ENCODE measurements around the gene SAMM50. TPM values are rescaled to one million over a fixed set of nuclear protein-coding genes. Genes with fewer than 3 reads are reported as not detected.
A peak's percentile ranks its signal among the peaks of the same experiment; 100 is the strongest.

The SAMM50 gene
- total RNA-seq, 2 donors from 2014 or later = 10.2 to 20.2 TPM

- DNase-seq = peak; percentile 26 to 62 (median 42)
- intact Hi-C loops (cut with DNase I) = loop anchor here (5.0 kb wide), 1 partner anchor 634 kb away; no protein-coding TSS in a partner anchor
- Histone ChIP-seq H3K27ac (no peak overlapping the region), H3K9me3 (no peaks in the 10 kb centered on the region), H3K27me3 (no peaks in the 10 kb centered on the region), H3K36me3 (replicated peaks in 1 of 2; ENCODE audit: insufficient read depth in 1 of 2, low read depth in 2 of 2) (peaks cover 0 to 16% of the 10 kb centered on the region in 2 donors), H3K4me1 (no peaks in the 10 kb centered on the region), H3K4me3 (no peak overlapping the region)
- peak; percentile 58 for ATAC-seq
- WGBS, 2 donors = 40 to 46% methylated on average over 19 to 20 of the region's 20 CpGs
- TF ChIP-seq CTCF (IDR thresholded peaks at IDR 0.05) (peak; percentile 65 to 94 (median 76)), POLR2A (IDR thresholded peaks at IDR 0.05) (no peak)
Observed at GRCh38 chr22:43993072-43993760, 38.0 kb downstream of the SAMM50 start.

GRCh38 chr22:43994006-43994405 is 38.8 kb downstream of the SAMM50 start:
- no peak for ATAC-seq
- H3K27ac ChIP-seq = no peak overlapping the region
- H3K9me3 ChIP-seq = no peaks in the 10 kb centered on the region
- TF ChIP-seq CTCF (IDR thresholded peaks at IDR 0.05) (no peak), POLR2A (IDR thresholded peaks at IDR 0.05) (no peak)
- 74 to 90% methylated on average over 3 to 11 of the region's 11 CpGs for WGBS, 2 donors
- H3K4me1 ChIP-seq = no peaks in the 10 kb centered on the region
- H3K27me3 ChIP-seq = no peaks in the 10 kb centered on the region
- peaks cover 0 to 16% of the 10 kb centered on the region in 2 donors for H3K36me3 ChIP-seq (replicated peaks in 1 of 2; ENCODE audit: insufficient read depth in 1 of 2, low read depth in 2 of 2)
- intact Hi-C loops (cut with DNase I) = loop anchor here (5.0 kb wide), 1 partner anchor 633 kb away; no protein-coding TSS in a partner anchor
- DNase-seq = no peak
- no peak overlapping the region for H3K4me3 ChIP-seq

GRCh38 chr22:43994416-43994815 is 39.2 kb downstream of the SAMM50 start:
- TF ChIP-seq CTCF (IDR thresholded peaks at IDR 0.05) = no peak
- TF ChIP-seq POLR2A (IDR thresholded peaks at IDR 0.05) = no peak
- no peak overlapping the region for H3K4me3 ChIP-seq
- H3K27me3 ChIP-seq = no peaks in the 10 kb centered on the region
- WGBS, 2 donors = 86 to 91% methylated on average over 7 to 9 of the region's 9 CpGs
- ATAC-seq (no peak), DNase-seq (no peak)
- no peaks in the 10 kb centered on the region for H3K9me3 ChIP-seq
- H3K27ac ChIP-seq = no peak overlapping the region
- peaks cover 0 to 15% of the 10 kb centered on the region in 2 donors for H3K36me3 ChIP-seq (replicated peaks in 1 of 2; ENCODE audit: insufficient read depth in 1 of 2, low read depth in 2 of 2)
- no peaks in the 10 kb centered on the region for H3K4me1 ChIP-seq
- intact Hi-C loops (cut with DNase I) = loop anchor here (5.0 kb wide), 1 partner anchor 633 kb away; no protein-coding TSS in a partner anchor

GRCh38 chr22:43995057-43995685 is 39.9 kb downstream of the SAMM50 start:
- H3K4me1 ChIP-seq = no peaks in the 10 kb centered on the region
- no peak for TF ChIP-seq POLR2A (IDR thresholded peaks at IDR 0.05)
- TF ChIP-seq CTCF (IDR thresholded peaks at IDR 0.05) = no peak
- H3K4me3 ChIP-seq = no peak overlapping the region
- no peak for ATAC-seq
- no peak for DNase-seq
- intact Hi-C loops (cut with DNase I) = no loop called here
- no peaks in the 10 kb centered on the region for H3K27me3 ChIP-seq
- H3K36me3 ChIP-seq (replicated peaks in 1 of 2; ENCODE audit: insufficient read depth in 1 of 2, low read depth in 2 of 2) = peaks cover 0 to 15% of the 10 kb centered on the region in 2 donors
- H3K27ac ChIP-seq = no peak overlapping the region
- WGBS, 2 donors = 92 to 94% methylated on average over 10 to 15 of the region's 15 CpGs
- no peaks in the 10 kb centered on the region for H3K9me3 ChIP-seq
